GM19238 (cell line): ENCODE data around the gene PRKN.

ENCODE experiments used
- DNase-seq: peaks from one replicate; pipeline ENCODE4 v3.0.0; 2011; ENCODE audit warnings: low spot score; ENCODE audit not compliant: insufficient read length

The PRKN gene

DNA sequence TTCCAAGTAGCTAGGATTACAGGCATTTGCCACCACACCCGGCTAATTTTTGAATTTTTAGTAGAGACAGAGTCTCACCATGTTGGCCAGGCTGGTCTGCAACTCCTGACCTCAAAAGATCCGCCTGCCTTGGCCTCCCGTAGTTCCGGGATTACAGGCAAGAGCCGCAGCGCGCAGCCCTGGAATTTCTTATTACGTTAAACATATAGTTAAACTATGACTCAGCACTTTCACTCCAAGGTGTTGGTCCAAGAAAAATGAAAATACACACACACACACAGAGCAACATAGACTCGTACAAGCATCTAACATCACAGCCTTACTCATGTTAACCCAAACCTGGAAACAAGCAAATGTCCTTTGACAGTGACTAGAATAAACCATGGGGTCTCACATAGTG is 663.9 kb downstream of the PRKN start:
- DNase-seq = no peak

DNA sequence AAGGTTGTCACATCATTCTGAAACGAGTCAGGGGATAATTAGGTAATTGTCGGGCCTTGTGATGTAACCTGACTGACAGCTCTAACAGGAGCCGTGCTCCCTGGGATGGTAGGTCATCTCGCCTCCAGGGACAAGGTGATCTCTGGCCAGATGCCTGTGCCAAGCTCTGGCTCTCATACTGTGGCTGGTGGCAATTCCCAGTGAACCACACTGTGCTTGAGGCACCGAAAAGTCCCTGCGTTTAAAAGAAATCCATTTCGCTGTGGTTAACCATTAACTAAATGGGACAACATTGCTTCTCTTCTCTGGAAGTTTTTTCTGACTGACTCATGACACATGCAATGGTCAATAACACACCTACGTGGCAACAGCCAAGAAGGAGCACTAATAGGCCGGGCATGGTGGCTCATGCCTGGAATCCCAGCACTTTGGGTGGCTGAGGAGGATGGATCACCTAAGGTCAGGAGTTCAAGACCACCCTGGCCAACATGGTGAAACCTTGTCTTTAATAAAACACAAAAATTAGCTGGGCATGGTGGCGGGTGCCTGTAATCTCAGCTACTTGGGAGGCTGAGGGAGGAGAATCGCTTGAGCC is 669.2 kb downstream of the PRKN start:
- no peak for DNase-seq

GRCh38 chr6:162056745-162057144 is 670.8 kb downstream of the PRKN start:
- DNase-seq = no peak

DNA sequence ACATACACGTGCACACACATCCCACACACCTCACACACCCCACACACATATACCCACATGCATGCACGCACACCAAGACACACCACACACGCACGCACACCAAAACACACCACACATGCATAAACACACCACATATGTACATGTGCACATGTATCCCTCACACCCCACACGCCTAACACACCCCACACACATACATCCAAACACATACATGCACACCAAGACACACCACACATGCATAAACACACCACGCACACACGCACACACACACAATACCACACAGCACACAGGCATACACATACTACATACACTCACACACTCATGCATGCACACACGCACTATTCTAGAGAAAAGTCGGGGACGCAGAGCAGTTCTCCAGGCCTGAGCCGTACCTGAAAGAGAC is 671.5 kb downstream of the PRKN start:
- no peak for DNase-seq

- no peak for DNase-seq
Measured at GRCh38 chr6:162055365-162055764, 672.2 kb downstream of the PRKN start.

DNA sequence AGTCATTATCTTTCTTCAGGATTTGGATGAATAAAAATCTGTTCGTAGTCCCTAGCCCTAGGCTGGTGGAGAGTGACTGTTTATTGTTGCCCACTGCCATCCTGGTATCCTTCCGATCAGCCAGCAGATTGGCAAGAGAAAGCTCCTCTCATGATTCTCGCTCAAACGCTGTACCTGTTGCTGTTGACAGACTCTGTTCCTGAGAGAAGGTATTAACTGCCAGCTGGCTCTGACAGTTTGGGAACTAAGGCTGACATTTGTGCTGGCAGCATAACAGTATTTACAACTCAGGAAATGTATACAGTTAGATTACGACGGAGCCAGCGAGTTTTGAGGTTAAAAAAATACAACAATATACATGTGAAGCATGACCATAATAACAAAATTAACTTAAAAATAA is 674.5 kb downstream of the PRKN start:
- no peak for DNase-seq

DNA sequence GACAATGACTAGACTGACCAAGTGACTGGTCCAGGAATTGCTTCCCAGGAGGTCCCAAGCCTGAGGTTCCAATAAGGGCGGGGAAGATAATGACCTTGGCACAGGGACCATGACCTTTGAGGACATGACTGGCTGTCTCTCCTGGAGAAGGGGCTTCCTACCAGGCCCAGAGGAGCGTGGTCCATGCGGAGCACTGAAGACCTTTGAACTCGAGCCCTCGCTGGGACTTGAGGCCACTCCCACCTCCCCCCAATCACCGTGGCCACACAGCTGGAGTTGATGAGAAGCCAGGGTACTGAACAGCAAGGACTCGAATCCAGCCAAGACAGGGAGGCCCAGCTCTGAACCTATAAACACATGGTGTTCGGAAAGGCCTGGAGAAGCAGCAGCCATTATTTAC is 677.0 kb downstream of the PRKN start:
- no peak for DNase-seq

GRCh38 chr6:162046324-162046723 is 681.2 kb downstream of the PRKN start:
- DNase-seq = no peak

- DNase-seq = no peak
Measured at GRCh38 chr6:162032620-162033019, 694.9 kb downstream of the PRKN start.

GRCh38 chr6:162029873-162030576 is 697.5 kb downstream of the PRKN start:
- DNase-seq = no peak

DNA sequence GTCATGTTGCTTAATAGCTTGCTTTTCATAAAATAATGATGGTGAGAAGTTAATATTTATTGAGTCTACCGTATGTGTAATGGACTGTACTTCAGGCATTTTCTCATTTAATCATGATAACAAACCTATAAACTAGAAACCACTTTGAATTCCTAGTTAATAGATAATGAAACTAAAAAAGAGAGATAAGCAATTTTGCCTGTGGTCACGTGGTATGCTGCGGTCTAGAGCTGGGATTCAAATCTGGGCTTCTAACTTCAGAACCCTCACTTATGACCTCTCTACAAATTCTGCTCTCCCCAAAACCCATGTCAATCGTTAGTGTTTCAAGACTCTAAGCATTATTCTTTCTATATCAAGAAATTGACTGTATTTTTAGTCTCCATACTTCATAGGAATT is 700.7 kb downstream of the PRKN start:
- no peak for DNase-seq

GRCh38 chr6:162026031-162026430 is 701.5 kb downstream of the PRKN start:
- no peak for DNase-seq

GRCh38 chr6:162019349-162019748 is 708.2 kb downstream of the PRKN start:
- DNase-seq = no peak

DNA sequence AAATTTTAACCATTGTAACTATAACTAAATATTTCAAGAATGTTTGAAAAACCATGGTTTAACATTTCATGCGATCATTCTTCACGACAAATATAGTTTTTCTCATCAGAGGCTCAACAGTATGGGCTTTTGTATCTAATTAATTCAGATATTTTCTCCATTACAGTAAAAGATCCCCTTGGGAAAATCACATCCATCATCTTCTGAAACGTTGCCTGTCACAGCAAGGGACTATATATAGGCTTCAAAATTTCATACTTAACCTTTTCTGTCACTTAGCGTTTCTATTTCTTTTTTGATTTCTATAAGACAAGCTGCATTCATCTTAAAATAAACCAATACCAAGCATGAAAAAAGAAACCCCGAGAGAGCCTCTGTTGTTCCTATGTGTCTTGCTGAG is 710.0 kb downstream of the PRKN start:
- DNase-seq = no peak

- DNase-seq = no peak
Measured at GRCh38 chr6:162014069-162014811, 713.3 kb downstream of the PRKN start.

DNA sequence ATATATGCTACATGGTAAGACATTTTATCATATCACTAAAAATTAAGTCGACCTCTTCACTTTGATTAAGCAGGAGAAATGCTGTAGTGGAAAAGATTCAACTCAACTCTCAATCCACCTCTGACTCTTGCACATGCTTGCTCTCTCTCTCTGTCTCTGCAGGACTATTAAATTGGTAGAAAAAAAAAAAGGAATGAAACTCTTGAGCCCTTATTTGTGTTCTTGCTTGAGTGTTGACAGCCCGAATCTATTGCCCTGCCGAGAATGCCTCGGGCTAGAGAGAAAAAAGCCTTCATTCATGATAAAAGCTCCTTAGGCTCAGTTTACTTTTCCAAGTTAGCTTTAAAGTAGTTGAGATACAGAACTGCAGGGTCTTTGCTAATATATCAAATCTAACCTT is 722.2 kb downstream of the PRKN start:
- DNase-seq = no peak

DNA sequence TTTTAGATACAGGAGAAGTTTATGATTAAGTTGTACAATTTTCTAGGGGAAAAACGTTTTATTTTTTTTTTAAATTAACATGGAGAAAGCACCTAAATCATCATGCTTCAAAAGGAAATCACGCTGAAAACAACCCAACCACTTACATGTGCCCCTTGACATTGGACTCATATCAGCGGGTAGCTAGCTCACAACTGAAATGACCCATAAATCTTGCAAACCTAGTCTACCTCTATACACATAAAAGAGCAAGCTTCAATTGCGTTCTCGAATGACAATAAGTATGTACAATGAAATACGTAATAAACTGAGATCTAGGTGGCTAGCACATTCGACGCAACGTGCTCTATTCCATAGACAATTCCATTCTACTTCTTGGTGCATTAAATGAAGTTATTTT is 730.8 kb downstream of the PRKN start:
- no peak for DNase-seq

GRCh38 chr6:161985876-161986423 is 741.6 kb downstream of the PRKN start:
- no peak for DNase-seq

DNA sequence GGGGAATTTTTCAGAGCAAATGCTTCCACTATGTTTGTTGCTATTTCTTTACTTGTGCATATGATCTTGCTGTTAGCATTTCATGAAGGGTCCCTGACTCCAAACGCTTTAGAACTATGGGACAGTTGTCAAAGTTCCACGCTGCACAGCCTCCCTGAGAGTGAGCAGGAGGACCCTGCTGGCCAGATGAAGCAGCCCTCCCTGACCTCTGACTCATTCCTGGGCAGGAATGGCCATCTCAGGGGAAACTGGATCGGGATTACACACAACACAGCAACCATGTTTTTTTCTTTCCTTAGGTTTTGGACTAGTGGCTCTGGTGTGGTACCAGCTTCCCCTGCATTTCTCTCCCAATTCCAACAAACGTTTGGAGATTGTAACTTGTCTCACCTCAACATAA is 742.9 kb downstream of the PRKN start:
- no peak for DNase-seq

- DNase-seq = no peak
Measured at GRCh38 chr6:161976553-161976952, 751.0 kb downstream of the PRKN start.

DNA sequence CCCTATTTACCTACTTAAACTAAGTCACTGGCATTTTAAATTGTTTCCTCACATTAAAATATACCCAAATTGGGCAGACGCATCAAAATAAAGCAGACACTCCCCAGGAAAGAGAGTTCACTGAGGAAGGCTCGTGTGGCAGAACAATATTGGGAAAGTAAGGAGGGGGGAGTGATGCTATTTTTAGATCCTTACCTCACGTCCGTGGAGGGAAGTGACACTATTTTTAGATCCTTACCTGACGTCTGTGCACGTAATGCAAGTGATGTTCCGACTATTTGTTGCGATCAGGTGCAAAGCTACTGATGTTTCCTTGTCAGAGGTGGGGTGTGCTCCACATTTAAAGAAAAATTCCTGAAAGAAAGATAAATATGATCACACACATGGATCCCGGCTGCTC is 754.5 kb downstream of the PRKN start:
- DNase-seq = no peak

DNA sequence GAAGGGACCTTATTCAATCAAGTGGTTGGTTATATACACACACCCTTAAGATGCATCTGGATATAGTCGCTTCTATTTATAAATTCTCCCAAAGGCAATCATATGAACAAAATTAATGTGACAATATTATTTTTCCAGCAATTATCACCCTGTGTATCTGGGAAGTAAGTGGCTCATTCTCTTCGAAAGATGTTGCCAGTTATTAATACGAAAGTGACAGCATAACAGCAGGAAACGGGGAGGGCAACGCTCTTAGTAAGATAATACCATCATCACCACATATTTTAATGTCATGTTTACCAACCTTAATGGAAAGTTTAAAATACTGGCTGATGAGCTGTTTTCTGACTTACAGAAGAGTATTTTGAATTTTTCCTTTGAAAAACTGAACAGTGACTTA is 756.5 kb downstream of the PRKN start:
- DNase-seq = no peak
